Ovary (tissue), 3 donors: ENCODE measurements around the gene BOLA1.

ENCODE experiments used
- POLR2A ChIP-seq: fragments of 450-650 bp; IDR thresholded peaks from one replicate; pipeline ENCODE4 v1.6.1; 2017; ENCODE audit warnings: antibody characterized with exemption, mild to moderate bottlenecking, moderate library complexity
- TF ChIP-seq, protein P1 (sequence below), 3 donors: fragments of 450-650 bp in 2 of 3; fragments of 200-600 bp in 1 of 3; IDR thresholded peaks; one replicate each; pipeline versions ENCODE4 v1.5.1 to v1.8.0; 2016 to 2022; ENCODE audit warnings: antibody characterized with exemption in 3 of 3, mild to moderate bottlenecking in 1 of 3
- donor health status: DM: no; HTN: no; CAD: no.

DNA sequence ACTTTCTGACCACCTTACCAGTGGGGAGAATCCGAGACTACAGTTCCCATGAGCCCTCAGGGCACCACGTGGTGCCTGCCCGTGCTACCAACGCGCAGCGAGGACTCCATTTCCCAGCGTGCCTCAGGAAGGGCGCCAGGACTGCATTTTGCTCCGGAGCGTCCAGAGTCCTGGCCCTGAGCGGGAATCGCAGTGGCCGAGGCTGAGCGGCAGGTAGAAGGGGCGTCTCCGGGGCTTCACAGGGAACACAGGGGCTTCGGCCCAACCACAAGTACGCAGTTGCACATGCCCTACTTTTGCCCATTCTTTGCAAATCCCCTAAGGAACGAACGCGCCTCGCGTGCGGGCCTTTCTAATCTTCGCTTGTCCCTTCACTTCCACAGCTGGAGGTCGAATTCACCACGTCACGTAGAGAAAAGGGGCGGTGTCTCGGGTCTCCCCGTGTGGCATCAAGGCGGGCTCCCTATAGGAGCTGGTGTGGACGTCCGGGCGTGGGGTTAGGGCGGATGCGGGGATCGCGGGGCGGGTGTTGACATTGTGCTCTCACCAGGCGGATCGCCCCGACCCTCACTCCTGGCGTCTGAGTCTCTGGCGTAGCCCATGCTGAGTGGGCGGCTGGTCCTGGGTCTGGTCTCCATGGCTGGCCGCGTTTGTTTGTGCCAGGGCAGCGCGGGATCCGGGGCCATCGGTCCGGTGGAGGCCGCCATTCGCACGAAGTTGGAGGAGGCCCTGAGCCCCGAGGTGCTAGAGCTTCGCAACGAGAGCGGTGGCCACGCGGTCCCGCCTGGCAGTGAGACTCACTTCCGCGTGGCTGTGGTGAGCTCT, at the start of gene BOLA1:
- TF ChIP-seq, protein P1, sequence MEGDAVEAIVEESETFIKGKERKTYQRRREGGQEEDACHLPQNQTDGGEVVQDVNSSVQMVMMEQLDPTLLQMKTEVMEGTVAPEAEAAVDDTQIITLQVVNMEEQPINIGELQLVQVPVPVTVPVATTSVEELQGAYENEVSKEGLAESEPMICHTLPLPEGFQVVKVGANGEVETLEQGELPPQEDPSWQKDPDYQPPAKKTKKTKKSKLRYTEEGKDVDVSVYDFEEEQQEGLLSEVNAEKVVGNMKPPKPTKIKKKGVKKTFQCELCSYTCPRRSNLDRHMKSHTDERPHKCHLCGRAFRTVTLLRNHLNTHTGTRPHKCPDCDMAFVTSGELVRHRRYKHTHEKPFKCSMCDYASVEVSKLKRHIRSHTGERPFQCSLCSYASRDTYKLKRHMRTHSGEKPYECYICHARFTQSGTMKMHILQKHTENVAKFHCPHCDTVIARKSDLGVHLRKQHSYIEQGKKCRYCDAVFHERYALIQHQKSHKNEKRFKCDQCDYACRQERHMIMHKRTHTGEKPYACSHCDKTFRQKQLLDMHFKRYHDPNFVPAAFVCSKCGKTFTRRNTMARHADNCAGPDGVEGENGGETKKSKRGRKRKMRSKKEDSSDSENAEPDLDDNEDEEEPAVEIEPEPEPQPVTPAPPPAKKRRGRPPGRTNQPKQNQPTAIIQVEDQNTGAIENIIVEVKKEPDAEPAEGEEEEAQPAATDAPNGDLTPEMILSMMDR (IDR thresholded peaks at IDR 0.05), result peak in 2 of 3 donors; percentile 9 to 10
- peak; percentile 91 for TF ChIP-seq POLR2A
